GM18870 (cell line): Measurements from ENCODE around the gene FAM114A1.
"Not testable (repeated sequence)": the region's sequence is repeated elsewhere in the genome, so short reads cannot be mapped to it uniquely, and the experiment has no call there.

Source experiments
- ATAC-seq: cut with Tn5 transposase; IDR thresholded peaks from one replicate; pipeline ENCODE4 v1.9.1; 2021; ENCODE audit warnings: moderate library complexity; ENCODE audit not compliant: unreplicated experiment

FAM114A1 gene

DNA sequence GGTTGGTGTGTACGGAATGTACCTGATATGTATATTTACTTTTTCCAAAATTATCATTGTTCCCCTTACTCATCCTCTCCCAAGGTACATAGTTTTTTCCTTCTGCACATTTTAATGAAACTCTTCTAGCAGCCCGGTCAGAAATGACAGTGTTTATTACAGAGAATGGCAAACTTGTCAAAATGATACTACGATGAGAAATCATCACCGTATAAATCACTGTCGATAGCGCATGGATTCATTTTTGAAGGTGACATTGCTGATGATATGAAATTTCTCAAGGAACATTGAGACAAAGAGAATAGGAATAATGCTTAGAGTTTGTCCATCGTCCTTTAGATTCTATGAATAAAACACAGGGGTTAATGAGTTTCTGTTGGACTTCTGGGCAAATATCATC, 30.6 kb downstream of the FAM114A1 start:
- ATAC-seq: no peak

DNA sequence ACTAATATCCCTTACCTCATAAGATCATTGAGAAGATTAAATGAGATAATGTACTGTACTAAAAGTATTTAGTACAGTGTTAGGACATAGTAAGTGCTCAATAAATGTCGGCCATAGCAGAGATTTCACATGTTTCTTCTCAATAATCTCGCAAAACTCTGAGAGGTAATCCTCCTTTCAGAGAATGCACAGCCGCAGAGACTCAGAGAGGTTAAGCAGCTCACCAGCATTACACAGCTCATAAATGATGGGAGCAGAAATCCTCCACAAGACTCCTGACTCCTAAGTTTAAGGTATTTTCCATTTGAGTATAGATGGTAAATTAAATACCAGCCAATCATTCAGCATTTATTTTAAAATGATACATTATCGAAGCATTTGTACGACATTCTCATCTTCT, 34.6 kb downstream of the FAM114A1 start:
- no peak for ATAC-seq

DNA sequence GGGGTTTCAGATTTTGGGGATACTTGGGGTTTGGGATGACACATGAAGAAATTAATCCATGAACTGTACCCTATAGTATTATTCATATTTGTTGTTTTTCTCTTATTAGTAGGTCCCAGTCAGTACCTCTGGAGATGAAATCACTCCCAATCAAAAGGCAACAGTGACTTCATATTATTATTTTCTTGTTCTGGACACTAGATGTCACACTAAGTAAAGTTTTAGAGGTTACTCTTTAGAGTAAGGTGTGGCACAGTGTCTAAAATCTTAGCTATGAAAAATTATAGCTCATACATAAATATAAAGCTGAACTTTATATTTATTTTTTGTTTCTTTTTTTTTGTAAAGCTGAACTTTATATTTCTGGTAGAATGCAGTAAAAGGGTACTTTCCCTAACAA, 35.1 kb downstream of the FAM114A1 start:
- no peak for ATAC-seq

- ATAC-seq: no peak
These were observed 36.6 kb downstream of the FAM114A1 start for GRCh38 chr4:38904090-38904666.

- ATAC-seq: no peak
These were observed 37.1 kb downstream of the FAM114A1 start for GRCh38 chr4:38904682-38905081.

DNA sequence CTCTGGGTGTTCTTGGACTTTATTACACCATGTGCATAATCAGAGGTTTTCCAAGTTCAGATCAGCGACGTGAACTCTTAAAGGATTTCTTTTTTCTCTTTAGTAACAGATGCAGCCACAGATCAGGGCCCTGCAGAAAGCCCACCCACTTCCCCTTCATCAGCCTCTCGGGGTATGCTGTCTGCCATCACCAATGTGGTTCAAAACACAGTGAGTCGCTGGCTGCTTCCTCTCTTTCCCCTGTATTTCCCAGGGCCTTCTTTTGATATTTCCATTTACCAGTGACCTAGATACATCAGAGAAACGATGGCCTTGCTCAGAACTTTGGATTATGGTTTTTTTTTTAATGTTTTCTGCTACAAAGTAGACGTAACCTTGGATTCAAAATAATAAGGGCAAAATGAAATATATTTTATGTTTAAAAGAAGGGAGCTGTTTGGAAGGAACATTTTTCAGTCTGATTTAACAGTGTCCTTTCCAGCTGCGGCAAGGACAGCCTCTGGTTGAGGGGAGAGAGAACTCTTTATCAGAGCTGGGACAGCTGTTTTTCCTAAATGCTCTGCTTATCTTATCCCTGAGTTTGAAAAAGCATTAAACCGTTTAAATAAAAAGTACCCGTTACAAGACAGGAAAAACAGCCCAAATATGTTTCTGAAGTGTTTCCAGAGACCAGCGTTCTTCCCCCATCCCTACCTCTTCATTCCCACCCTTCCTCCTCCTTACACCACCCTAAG, 38.2 kb downstream of the FAM114A1 start:
- ATAC-seq: no peak

DNA sequence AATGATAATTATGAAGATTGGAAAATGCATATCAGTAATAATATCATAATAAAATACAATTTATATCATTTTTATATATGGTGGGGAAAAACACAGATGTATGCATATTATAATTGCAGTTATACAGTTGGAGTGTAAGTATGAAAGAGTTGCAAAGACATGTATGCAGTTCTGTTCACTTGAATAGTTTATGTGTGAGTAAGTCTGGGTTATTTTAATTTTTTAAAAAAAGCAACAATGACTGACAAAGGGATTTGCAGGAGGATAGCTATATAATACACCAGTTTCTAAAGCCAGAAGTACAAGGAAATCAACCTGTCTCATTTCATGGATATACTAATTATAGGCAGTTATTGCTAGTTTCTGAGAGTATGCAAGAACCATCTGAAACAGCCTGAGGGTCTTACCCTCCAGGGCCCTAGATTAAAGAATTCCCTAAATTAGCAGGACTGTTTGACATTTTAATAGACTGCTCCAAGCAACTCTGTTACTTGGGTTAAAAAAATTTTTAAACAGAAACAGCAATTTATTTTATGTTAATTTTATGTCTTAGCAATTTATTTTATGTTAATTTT, 40.2 kb downstream of the FAM114A1 start:
- no peak for ATAC-seq

DNA sequence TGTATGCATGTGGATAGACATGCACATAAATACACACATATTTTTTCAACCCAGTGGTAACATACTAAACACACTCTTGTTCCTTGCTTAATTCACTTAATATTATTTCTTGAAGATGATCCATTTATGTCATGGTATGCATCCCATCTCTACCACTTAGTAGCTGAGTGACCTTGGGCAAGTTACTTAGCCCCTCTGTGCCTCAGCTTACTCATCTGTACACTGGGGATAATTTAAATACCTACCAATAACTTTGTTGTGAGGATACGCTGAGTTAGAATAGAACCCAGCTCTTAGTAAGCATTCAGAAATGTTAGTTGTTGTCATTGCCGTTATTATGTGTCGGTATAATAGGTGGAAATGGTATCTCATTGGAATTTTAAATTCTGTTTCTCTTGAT, 41.4 kb downstream of the FAM114A1 start:
- ATAC-seq: no peak

GRCh38 chr4:38911257-38911656, 43.7 kb downstream of the FAM114A1 start:
- no peak for ATAC-seq

DNA sequence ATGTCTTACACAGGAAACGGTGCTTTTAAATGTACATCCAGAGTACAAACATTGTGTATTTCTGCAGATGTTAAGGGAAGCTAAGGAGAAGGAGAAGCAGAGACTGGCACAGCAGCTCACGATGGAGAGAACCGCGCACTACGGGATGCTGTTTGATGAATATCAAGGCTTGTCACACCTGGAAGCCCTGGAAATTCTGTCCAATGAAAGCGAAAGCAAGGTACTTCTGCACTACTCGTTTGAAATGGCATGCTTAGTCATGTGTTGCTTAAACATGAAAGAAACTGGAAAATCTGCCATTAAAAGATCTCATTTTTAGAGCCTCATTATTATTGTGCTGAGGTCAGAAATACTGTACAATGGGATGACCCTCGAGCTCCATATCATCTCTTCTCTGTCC, 47.2 kb downstream of the FAM114A1 start:
- no peak for ATAC-seq

DNA sequence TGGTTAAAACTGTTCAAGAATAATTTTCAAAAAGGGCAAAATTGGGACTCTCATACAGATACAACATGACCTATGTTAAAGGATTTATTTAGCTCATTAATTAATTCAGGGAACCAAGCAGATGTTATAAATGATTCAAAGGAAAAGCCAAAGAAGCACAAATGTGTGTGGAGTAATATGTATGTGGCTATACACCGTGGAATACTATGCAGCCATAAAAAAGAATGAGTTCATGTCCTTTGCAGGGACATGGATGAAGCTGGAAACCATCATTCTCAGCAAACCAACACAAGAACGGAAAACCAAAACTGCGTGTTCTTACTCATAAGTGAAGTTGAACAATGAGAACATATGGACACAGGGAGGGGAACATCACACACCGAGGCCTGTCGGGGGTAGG, 48.7 kb downstream of the FAM114A1 start:
- not testable (repeated sequence) for ATAC-seq

- no peak for ATAC-seq
These were observed 49.9 kb downstream of the FAM114A1 start for GRCh38 chr4:38917481-38918025.

DNA sequence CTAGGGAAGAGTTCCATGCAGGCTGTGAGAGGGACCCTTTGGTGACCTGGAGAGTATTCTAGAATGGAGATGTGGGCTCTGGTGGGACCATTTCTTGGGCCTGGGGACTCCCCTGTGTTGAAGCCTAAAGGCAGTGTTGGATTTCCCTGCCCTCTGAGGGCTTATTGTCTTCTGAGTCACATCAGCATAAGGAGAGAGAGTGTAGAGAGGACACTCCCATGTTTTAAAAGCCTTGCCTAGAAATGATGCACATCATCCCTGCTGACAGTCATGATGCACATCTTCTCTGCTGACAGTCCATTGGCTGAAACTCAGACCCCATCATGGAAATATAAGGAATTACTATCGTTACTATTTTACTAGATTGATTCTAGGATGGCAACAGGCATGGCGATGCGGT, 51.9 kb downstream of the FAM114A1 start:
- ATAC-seq: no peak

- ATAC-seq: no peak
These were observed 52.6 kb downstream of the FAM114A1 start for GRCh38 chr4:38920186-38920585.

GRCh38 chr4:38920677-38921076, 53.1 kb downstream of the FAM114A1 start:
- ATAC-seq: no peak

DNA sequence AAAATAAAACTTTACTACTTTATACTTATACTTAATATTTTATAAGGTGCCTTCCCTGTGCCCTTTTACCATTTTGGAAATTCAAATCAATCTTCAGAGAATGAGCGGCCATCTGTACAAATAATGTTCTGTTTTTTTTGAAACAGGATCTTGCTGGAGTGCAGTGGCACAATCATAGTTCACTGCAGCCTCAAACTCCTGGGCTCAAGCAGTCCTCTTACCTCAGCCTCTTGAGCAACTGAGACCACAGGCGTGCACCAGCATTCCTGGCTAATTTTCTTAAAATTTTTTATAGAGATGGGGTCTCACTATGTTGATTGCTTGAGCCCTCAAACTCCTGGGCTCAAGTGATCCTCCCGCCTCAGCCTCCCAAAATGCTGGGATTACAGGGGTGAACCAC, 53.5 kb downstream of the FAM114A1 start:
- no peak for ATAC-seq

DNA sequence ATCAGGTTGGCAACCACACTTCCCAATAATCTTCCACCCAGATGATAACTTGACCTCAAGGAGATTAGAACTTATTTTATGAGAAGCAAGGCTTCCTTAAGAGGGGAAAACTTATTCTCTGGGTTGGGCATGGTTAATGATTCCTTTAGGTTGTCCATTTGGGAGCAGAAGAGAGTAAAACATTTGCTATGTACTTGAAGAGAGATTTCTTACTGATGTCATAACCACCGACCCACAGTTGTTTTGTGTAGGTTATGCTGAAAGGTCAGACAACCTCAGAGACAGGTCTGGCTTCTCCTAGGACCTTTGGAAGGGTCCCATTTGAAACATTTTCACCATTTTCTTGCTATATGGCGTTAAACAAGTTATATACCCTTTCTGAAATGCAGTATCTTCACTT, 56.1 kb downstream of the FAM114A1 start:
- no peak for ATAC-seq

DNA sequence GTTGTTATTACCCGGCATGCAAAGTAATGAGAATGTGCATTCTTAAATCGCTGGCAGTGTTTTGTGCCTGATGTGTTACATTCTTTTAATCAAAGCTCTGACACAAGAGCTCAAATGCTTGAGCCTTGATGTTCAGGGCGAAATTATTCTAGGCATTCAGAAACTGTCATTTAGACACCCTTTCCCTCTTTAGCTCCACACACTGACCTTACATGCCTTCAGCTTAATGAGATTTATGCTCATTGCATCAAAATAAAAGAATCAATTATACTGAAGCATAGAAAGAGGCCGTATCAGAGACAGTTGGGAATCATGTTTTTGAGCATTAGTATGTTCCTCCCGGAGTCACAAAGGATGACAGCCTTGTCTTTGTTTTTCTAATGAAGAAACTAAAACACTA, 56.7 kb downstream of the FAM114A1 start:
- ATAC-seq: no peak

- ATAC-seq: no peak
These were observed 58.1 kb downstream of the FAM114A1 start for GRCh38 chr4:38925492-38926413.

GRCh38 chr4:38926896-38927295, 59.3 kb downstream of the FAM114A1 start:
- no peak for ATAC-seq

- no peak for ATAC-seq
These were observed 61.0 kb downstream of the FAM114A1 start for GRCh38 chr4:38928568-38928967.
